ENCODE data around the gene HDLBP.

DNA sequence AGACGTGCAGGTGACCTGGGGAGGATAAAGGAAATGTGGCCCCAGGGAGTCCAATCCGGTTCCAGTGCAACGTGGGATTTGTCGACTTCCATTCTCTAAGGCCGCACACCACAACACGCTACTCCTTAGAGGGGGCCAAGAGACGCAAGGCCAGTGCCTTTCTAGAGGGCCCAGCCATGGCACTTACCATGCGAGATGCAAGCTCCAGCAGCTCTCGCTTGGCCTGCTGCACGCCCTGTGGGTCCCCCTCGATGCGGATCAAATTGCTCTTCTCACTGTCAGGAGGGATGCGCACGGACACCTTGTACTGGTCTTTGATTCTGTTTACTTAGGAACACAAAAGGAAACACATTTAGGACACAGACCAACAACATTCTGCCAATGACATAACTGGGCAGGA is 65.8 kb downstream of the HDLBP start:
- TF ChIP-seq, protein P1, sequence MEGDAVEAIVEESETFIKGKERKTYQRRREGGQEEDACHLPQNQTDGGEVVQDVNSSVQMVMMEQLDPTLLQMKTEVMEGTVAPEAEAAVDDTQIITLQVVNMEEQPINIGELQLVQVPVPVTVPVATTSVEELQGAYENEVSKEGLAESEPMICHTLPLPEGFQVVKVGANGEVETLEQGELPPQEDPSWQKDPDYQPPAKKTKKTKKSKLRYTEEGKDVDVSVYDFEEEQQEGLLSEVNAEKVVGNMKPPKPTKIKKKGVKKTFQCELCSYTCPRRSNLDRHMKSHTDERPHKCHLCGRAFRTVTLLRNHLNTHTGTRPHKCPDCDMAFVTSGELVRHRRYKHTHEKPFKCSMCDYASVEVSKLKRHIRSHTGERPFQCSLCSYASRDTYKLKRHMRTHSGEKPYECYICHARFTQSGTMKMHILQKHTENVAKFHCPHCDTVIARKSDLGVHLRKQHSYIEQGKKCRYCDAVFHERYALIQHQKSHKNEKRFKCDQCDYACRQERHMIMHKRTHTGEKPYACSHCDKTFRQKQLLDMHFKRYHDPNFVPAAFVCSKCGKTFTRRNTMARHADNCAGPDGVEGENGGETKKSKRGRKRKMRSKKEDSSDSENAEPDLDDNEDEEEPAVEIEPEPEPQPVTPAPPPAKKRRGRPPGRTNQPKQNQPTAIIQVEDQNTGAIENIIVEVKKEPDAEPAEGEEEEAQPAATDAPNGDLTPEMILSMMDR (IDR thresholded peaks at IDR 0.05; ENCODE audit: low read depth, low read length), result no peak
- TF ChIP-seq EZH2phosphoT487 (IDR thresholded peaks at IDR 0.05; ENCODE audit: low read depth), result no peak

Data from OCI-LY3 (cell line).